Measurements from ENCODE around the gene PPFIBP1.
A peak's percentile ranks its signal among the peaks of the same experiment; 100 is the strongest.

The PPFIBP1 gene

GRCh38 chr12:27614386-27614785 lies 90.4 kb downstream of the PPFIBP1 start:
- Mint-ChIP-seq H3K27me3 (ENCODE audit: low read depth, poor library complexity) (no peaks in the 10 kb centered on the region), H3K4me1 (peaks cover 16% of the 10 kb centered on the region), H3K9me3 (no peaks in the 10 kb centered on the region), H3K4me3 (no peak overlapping the region), H3K27ac (no peak overlapping the region), H3K36me3 (ENCODE audit: low read depth) (peaks cover 15% of the 10 kb centered on the region)
- TF ChIP-seq CTCF (IDR thresholded peaks at IDR 0.05): no peak
- no peak for DNase-seq

GRCh38 chr12:27614866-27615265 lies 90.9 kb downstream of the PPFIBP1 start:
- Mint-ChIP-seq H3K4me3 (no peak overlapping the region), H3K27me3 (ENCODE audit: low read depth, poor library complexity) (no peaks in the 10 kb centered on the region), H3K4me1 (peaks cover 11% of the 10 kb centered on the region), H3K27ac (no peak overlapping the region), H3K36me3 (ENCODE audit: low read depth) (peaks cover 13% of the 10 kb centered on the region), H3K9me3 (no peaks in the 10 kb centered on the region)
- no peak for DNase-seq
- no peak for TF ChIP-seq CTCF (IDR thresholded peaks at IDR 0.05)

GRCh38 chr12:27615331-27615891 lies 91.4 kb downstream of the PPFIBP1 start:
- Mint-ChIP-seq H3K27me3 (ENCODE audit: low read depth, poor library complexity) (no peaks in the 10 kb centered on the region), H3K4me3 (no peak overlapping the region), H3K27ac (no peak overlapping the region), H3K36me3 (ENCODE audit: low read depth) (peaks cover 13% of the 10 kb centered on the region), H3K9me3 (no peaks in the 10 kb centered on the region), H3K4me1 (peaks cover 6% of the 10 kb centered on the region)
- DNase-seq: no peak
- TF ChIP-seq CTCF (IDR thresholded peaks at IDR 0.05): no peak

GRCh38 chr12:27616356-27617142 lies 92.5 kb downstream of the PPFIBP1 start:
- no peaks in the 10 kb centered on the region for H3K27me3 Mint-ChIP-seq (ENCODE audit: low read depth, poor library complexity)
- no peak for DNase-seq

GRCh38 chr12:27618836-27619235 lies 94.8 kb downstream of the PPFIBP1 start:
- Mint-ChIP-seq H3K4me1 (peaks cover 9% of the 10 kb centered on the region), H3K9me3 (no peaks in the 10 kb centered on the region), H3K36me3 (ENCODE audit: low read depth) (peaks cover 13% of the 10 kb centered on the region), H3K27me3 (ENCODE audit: low read depth, poor library complexity) (no peaks in the 10 kb centered on the region), H3K4me3 (no peak overlapping the region), H3K27ac (no peak overlapping the region)
- no peak for DNase-seq
- no peak for TF ChIP-seq CTCF (IDR thresholded peaks at IDR 0.05)

More at GRCh38 chr12:27616356-27617142, 92.5 kb downstream of the PPFIBP1 start:
- Mint-ChIP-seq H3K27ac (peak overlapping the region; percentile 13), H3K4me1 (no peaks in the 10 kb centered on the region), H3K36me3 (ENCODE audit: low read depth) (peaks cover 13% of the 10 kb centered on the region), H3K9me3 (no peaks in the 10 kb centered on the region), H3K4me3 (no peak overlapping the region)
- TF ChIP-seq CTCF (IDR thresholded peaks at IDR 0.05): no peak

GRCh38 chr12:27619308-27619707 lies 95.3 kb downstream of the PPFIBP1 start:
- H3K27ac Mint-ChIP-seq: no peak overlapping the region
- H3K9me3 Mint-ChIP-seq: no peaks in the 10 kb centered on the region
- H3K4me1 Mint-ChIP-seq: peaks cover 11% of the 10 kb centered on the region
- H3K36me3 Mint-ChIP-seq (ENCODE audit: low read depth): peaks cover 13% of the 10 kb centered on the region
- H3K4me3 Mint-ChIP-seq: no peak overlapping the region
- no peak for TF ChIP-seq CTCF (IDR thresholded peaks at IDR 0.05)
- DNase-seq: no peak
- no peaks in the 10 kb centered on the region for H3K27me3 Mint-ChIP-seq (ENCODE audit: low read depth, poor library complexity)
